Activated T-cell treated with anti-CD3 and anti-CD28 coated beads, Interleukin-2, amount 50 U/mL, for 4 hours (primary cell): Measurements from ENCODE around the gene RANBP9. TPM values are rescaled to one million over a fixed set of nuclear protein-coding genes. Genes with fewer than 3 reads are reported as not detected.

Source experiments
- ATAC-seq, 2 donors: fragments of 200-7000 bp; cut with Tn5 transposase; one replicate each; pipeline ENCODE4 v1.10.0; 2021
- DNase-seq: peaks from one replicate; pipeline ENCODE4 v3.0.0-alpha.2; 2020
- H3K27me3 Mint-ChIP-seq: one replicate; pipeline ENCODE4 v1.8.0; 2021; ENCODE audit warnings: low read depth, mixed read lengths
- H3K36me3 Mint-ChIP-seq: one replicate; pipeline ENCODE4 v1.8.0; 2022; ENCODE audit warnings: mixed read lengths; ENCODE audit not compliant: insufficient read depth
- H3K4me1 Mint-ChIP-seq: one replicate; pipeline ENCODE4 v1.8.0; 2021; ENCODE audit warnings: low read depth, mixed read lengths
- H3K4me3 Mint-ChIP-seq: one replicate; pipeline ENCODE4 v1.8.0; 2021; ENCODE audit warnings: mild to moderate bottlenecking, moderate library complexity, mixed read lengths
- H3K9me3 Mint-ChIP-seq: one replicate; pipeline ENCODE4 v1.8.0; 2021; ENCODE audit warnings: mixed read lengths
- total RNA-seq, 3 donors: library from RNA; stranded (reverse); gene quantifications; one replicate each; pipeline ENCODE4 v1.2.1, GENCODE V29; 2021

The RANBP9 gene
- total RNA-seq, 3 donors from 2014 or later, result 49.2 to 61.3 (median 51.9) TPM

- Mint-ChIP-seq H3K4me1 (peaks cover 18% of the 10 kb centered on the region), H3K9me3 (peaks cover 5% of the 10 kb centered on the region), H3K27me3 (no peaks in the 10 kb centered on the region), H3K36me3 (peaks cover 4% of the 10 kb centered on the region), H3K4me3 (peak within 1 kb of the TSS; percentile 94)
- DNase-seq (peak; percentile 53), ATAC-seq (peak; percentile 70 to 75)
Observed at GRCh38 chr6:13574571-13575376, 136.9 kb downstream of the RANBP9 start, which contains the start of gene SIRT5. Gene SIRT5 (plus strand): TSS chr6:13574601. CDS start chr6:13584111, 9,510 bp downstream.

- Mint-ChIP-seq H3K36me3 (peaks cover 4% of the 10 kb centered on the region), H3K4me3 (peak overlapping the region; percentile 94), H3K9me3 (peaks cover 5% of the 10 kb centered on the region), H3K27me3 (no peaks in the 10 kb centered on the region), H3K4me1 (peaks cover 18% of the 10 kb centered on the region)
- DNase-seq, result peak; percentile 92
- ATAC-seq, result peak; percentile 87 to 88
Observed at GRCh38 chr6:13574149-13574570, 137.5 kb downstream of the RANBP9 start.

DNA sequence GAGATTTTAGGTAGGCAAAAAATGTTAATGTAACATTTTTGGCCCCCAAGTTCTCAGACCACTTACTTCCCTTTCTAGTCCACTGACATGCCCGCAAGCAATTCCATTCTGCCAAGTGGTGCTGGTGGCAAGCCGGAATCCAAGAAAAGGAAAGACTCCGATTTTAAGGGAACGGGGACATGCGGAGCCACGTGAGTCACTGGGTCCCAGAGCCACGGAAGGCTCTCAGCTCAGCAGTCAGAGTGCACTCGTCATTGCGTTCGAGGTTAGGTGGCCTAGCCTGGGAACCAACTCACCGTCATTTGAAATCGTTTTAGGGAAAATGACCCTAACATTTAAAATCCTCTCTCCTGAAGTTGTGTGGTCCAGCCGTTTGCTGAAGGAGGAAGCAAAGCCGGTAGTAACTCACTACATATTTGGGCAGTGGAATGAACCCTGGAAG is 137.9 kb downstream of the RANBP9 start:
- no peak for ATAC-seq
- peak overlapping the region; percentile 74 for H3K4me3 Mint-ChIP-seq
- peaks cover under 1% of the 10 kb centered on the region for H3K27me3 Mint-ChIP-seq
- H3K9me3 Mint-ChIP-seq, result peaks cover 5% of the 10 kb centered on the region
- DNase-seq, result no peak
- peaks cover 4% of the 10 kb centered on the region for H3K36me3 Mint-ChIP-seq
- peaks cover 18% of the 10 kb centered on the region for H3K4me1 Mint-ChIP-seq

GRCh38 chr6:13572951-13573654 is 138.5 kb downstream of the RANBP9 start:
- no peak for ATAC-seq
- H3K36me3 Mint-ChIP-seq, result peaks cover 4% of the 10 kb centered on the region
- H3K27me3 Mint-ChIP-seq, result peaks cover 3% of the 10 kb centered on the region
- H3K4me3 Mint-ChIP-seq, result peak overlapping the region; percentile 74
- DNase-seq, result no peak
- peaks cover 18% of the 10 kb centered on the region for H3K4me1 Mint-ChIP-seq
- H3K9me3 Mint-ChIP-seq, result peaks cover 5% of the 10 kb centered on the region

GRCh38 chr6:13572240-13572639 is 139.4 kb downstream of the RANBP9 start:
- DNase-seq (no peak), ATAC-seq (no peak)
- Mint-ChIP-seq H3K9me3 (no peaks in the 10 kb centered on the region), H3K27me3 (peaks cover 9% of the 10 kb centered on the region), H3K36me3 (no peaks in the 10 kb centered on the region), H3K4me3 (no peak overlapping the region), H3K4me1 (peaks cover 18% of the 10 kb centered on the region)

Other genes with a start within 250 kb of the RANBP9 start
- 10 to 100 TPM; 25.5 to 39.0 (median 38.1) TPM for gene GFOD1, start 224.2 kb downstream of the RANBP9 start, total RNA-seq
- 1 to 10 TPM; 6.5 to 7.8 (median 7.1) TPM for gene SIRT5, start 137.2 kb downstream of the RANBP9 start, total RNA-seq
- gene NOL7, start 96.5 kb downstream of the RANBP9 start, total RNA-seq, result 100 to 1,000 TPM; 194 to 213 (median 201) TPM
- gene MCUR1, start 102.7 kb upstream of the RANBP9 start, total RNA-seq, result 10 to 100 TPM; 43.2 to 47.1 (median 44.2) TPM
- gene RNF182, start 213.1 kb upstream of the RANBP9 start, total RNA-seq, result under 1 TPM in 1 of 3 donors, not detected in 2; 0.08 TPM